ENCODE data around the gene SYNDIG1L. TPM values are rescaled to one million over a fixed set of nuclear protein-coding genes. Genes with fewer than 3 reads are reported as not detected.
"Not testable (repeated sequence)": the region's sequence is repeated elsewhere in the genome, so short reads cannot be mapped to it uniquely, and the experiment has no call there.

Gene SYNDIG1L
- total RNA-seq, 4 donors from 2014 or later, result 0.14 to 0.30 TPM; not detected in 2

- Histone ChIP-seq H3K27ac (no peak overlapping the region), H3K4me3 (no peak overlapping the region), H3K27me3 (no peaks in the 10 kb centered on the region), H3K36me3 (no peaks in the 10 kb centered on the region), H3K9me3 (no peaks in the 10 kb centered on the region), H3K4me1 (no peaks in the 10 kb centered on the region)
- DNase-seq, result no peak
- TF ChIP-seq POLR2A (IDR thresholded peaks at IDR 0.05) (no peak), CTCF (IDR thresholded peaks at IDR 0.05) (no peak)
- intact Hi-C loops (cut with DNase I; ENCODE audit: low total_unique reads), result no loop called here
Measured at GRCh38 chr14:74389980-74390379, 36.0 kb downstream of the SYNDIG1L start.

GRCh38 chr14:74382231-74382630, 43.8 kb downstream of the SYNDIG1L start:
- Histone ChIP-seq H3K9me3 (no peaks in the 10 kb centered on the region), H3K4me1 (no peaks in the 10 kb centered on the region), H3K27ac (no peak overlapping the region), H3K36me3 (no peaks in the 10 kb centered on the region), H3K27me3 (no peaks in the 10 kb centered on the region), H3K4me3 (no peak overlapping the region)
- no peak for DNase-seq
- TF ChIP-seq POLR2A (IDR thresholded peaks at IDR 0.05) (no peak), CTCF (IDR thresholded peaks at IDR 0.05) (no peak)
- intact Hi-C loops (cut with DNase I; ENCODE audit: low total_unique reads), result no loop called here

- H3K9me3 ChIP-seq; H3K4me1 ChIP-seq; H3K4me3 ChIP-seq; H3K27ac ChIP-seq; intact Hi-C loops (cut with DNase I; ENCODE audit: low total_unique reads); H3K36me3 ChIP-seq; H3K27me3 ChIP-seq; DNase-seq: not testable (repeated sequence)
Measured at GRCh38 chr14:74381571-74381970, 44.4 kb downstream of the SYNDIG1L start.

GRCh38 chr14:74380845-74381244, 45.2 kb downstream of the SYNDIG1L start:
- Histone ChIP-seq H3K27me3 (no peaks in the 10 kb centered on the region), H3K9me3 (no peaks in the 10 kb centered on the region), H3K4me3 (no peak overlapping the region), H3K36me3 (no peaks in the 10 kb centered on the region), H3K4me1 (no peaks in the 10 kb centered on the region), H3K27ac (no peak overlapping the region)
- TF ChIP-seq POLR2A (IDR thresholded peaks at IDR 0.05) (no peak), CTCF (IDR thresholded peaks at IDR 0.05) (no peak)
- intact Hi-C loops (cut with DNase I; ENCODE audit: low total_unique reads), result no loop called here
- no peak for DNase-seq

GRCh38 chr14:74380172-74380571, 45.8 kb downstream of the SYNDIG1L start:
- Histone ChIP-seq H3K27ac (no peak overlapping the region), H3K4me3 (no peak overlapping the region), H3K27me3 (no peaks in the 10 kb centered on the region), H3K4me1 (no peaks in the 10 kb centered on the region), H3K36me3 (no peaks in the 10 kb centered on the region), H3K9me3 (no peaks in the 10 kb centered on the region)
- intact Hi-C loops (cut with DNase I; ENCODE audit: low total_unique reads), result no loop called here
- no peak for TF ChIP-seq POLR2A (IDR thresholded peaks at IDR 0.05)
- TF ChIP-seq CTCF (IDR thresholded peaks at IDR 0.05), result no peak
- no peak for DNase-seq
